Vagina (tissue), 2 donors: ENCODE data around the gene CCDC9B. TPM values are rescaled to one million over a fixed set of nuclear protein-coding genes. Genes with fewer than 3 reads are reported as not detected.

ENCODE experiments used
- DNase-seq, 2 donors: peaks; one replicate each; pipeline ENCODE4 v3.0.0-alpha.2; 2017; ENCODE audit errors: extremely low spot score in 2 of 2
- H3K27ac ChIP-seq: fragments of 200-600 bp; sonication (generic); one replicate; pipeline ENCODE4 v1.5.1; 2019
- H3K27me3 ChIP-seq: fragments of 200-600 bp; sonication (generic); one replicate; pipeline ENCODE4 v1.5.1; 2019
- H3K36me3 ChIP-seq, 2 donors: fragments of 200-600 bp; sonication (generic); one replicate each; pipeline ENCODE4 v1.5.1; 2017 to 2019
- H3K4me1 ChIP-seq: fragments of 200-600 bp; sonication (generic); one replicate; pipeline ENCODE4 v1.5.1; 2019
- H3K4me3 ChIP-seq, 2 donors: fragments of 200-600 bp; sonication (generic); 1 replicate in 1 of 2; 2 replicates in 1 of 2; pipeline ENCODE4 v1.5.1; 2016 to 2019
- H3K9me3 ChIP-seq: fragments of 200-600 bp; sonication (generic); one replicate; pipeline ENCODE4 v1.5.1; 2019
- CTCF ChIP-seq, 3 experiments: fragments of 450-650 bp in 2 of 3; fragments of 200-600 bp in 1 of 3; sonication (generic) in 1 of 3; IDR thresholded peaks; one replicate each; pipeline ENCODE4 v1.5.1; 2017 to 2019; ENCODE audit warnings: antibody characterized with exemption in 3 of 3, mild to moderate bottlenecking in 2 of 3, moderate library complexity in 2 of 3
- POLR2A ChIP-seq, 2 donors: fragments of 450-650 bp; IDR thresholded peaks; one replicate each; pipeline ENCODE4 v1.6.1; 2017; ENCODE audit warnings: antibody characterized with exemption in 2 of 2, mild to moderate bottlenecking in 2 of 2, moderate library complexity in 2 of 2
- POLR2AphosphoS5 ChIP-seq, 2 donors: sonication (generic); formaldehyde crosslinking; IDR thresholded peaks; one replicate each; pipeline ENCODE4 v1.9.0; 2017; ENCODE audit warnings: antibody characterized with exemption in 2 of 2, mild to moderate bottlenecking in 2 of 2, low read depth in 1 of 2; ENCODE audit not compliant: insufficient read depth in 1 of 2
- intact Hi-C: fragments of 100-400 bp; cut with DNase I; formaldehyde crosslinking; loops from one replicate; pipeline ENCODE4 v1.15.1; 2023
- total RNA-seq: library from RNA; depleted of rRNA; stranded (reverse); fragments of >200 nt; gene quantifications from one replicate; pipeline ENCODE4 v1.2.3, GENCODE V29; 2016

The CCDC9B gene
- total RNA-seq, 1 donor from 2014 or later, result 16.0 TPM

GRCh38 chr15:40368719-40369473, 28.2 kb upstream of the CCDC9B start:
- no peak for DNase-seq
- no peak for TF ChIP-seq CTCF (IDR thresholded peaks at IDR 0.05)
- no peak for TF ChIP-seq POLR2AphosphoS5 (IDR thresholded peaks at IDR 0.05; ENCODE audit: insufficient read depth in 1 of 2, low read depth in 1 of 2)
- no peak for TF ChIP-seq POLR2A (IDR thresholded peaks at IDR 0.05)
- Histone ChIP-seq H3K27me3 (no peaks in the 10 kb centered on the region), H3K9me3 (no peaks in the 10 kb centered on the region), H3K4me3 (peak overlapping the region in 1 of 2 donors; percentile 56), H3K27ac (no peak overlapping the region), H3K36me3 (no peaks in the 10 kb centered on the region), H3K4me1 (peaks cover 14% of the 10 kb centered on the region)
- intact Hi-C loops, result no loop called here

DNA sequence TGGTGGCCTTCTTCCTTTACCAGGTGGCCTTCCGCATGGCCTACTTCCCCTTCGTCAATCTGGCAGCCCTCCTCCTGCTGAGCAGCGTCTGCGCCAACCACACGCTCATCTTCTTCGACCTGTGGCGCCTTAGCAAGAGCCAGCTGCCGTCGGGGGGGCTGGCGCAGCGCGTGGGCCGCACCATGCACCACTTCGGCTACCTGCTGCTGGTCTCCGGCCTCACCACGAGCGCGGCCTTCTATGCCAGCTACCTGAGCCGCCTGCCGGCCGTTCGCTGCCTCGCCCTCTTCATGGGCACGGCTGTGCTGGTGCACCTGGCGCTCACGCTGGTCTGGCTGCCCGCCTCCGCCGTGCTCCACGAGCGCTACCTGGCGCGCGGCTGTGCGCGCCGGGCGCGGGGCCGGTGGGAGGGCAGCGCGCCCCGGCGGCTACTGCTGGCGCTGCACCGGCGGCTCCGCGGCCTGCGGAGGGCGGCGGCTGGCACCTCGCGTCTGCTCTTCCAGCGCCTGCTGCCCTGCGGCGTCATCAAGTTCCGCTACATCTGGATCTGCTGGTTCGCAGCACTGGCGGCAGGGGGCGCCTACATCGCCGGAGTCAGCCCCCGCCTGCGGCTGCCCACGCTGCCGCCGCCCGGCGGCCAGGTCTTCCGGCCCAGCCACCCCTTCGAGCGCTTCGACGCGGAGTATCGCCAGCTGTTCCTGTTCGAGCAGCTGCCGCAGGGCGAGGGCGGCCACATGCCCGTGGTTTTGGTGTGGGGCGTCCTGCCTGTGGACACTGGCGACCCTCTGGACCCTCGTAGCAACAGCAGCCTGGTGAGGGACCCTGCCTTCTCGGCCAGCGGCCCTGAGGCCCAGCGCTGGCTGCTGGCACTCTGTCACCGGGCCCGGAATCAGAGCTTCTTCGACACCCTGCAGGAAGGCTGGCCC, 27.2 kb upstream of the CCDC9B start:
- intact Hi-C loops, result no loop called here
- Histone ChIP-seq H3K9me3 (no peaks in the 10 kb centered on the region), H3K4me1 (peaks cover 14% of the 10 kb centered on the region), H3K27ac (no peak overlapping the region), H3K36me3 (no peaks in the 10 kb centered on the region), H3K27me3 (no peaks in the 10 kb centered on the region), H3K4me3 (peak overlapping the region; percentile 34 to 56)
- DNase-seq, result no peak
- TF ChIP-seq POLR2AphosphoS5 (IDR thresholded peaks at IDR 0.05; ENCODE audit: insufficient read depth in 1 of 2, low read depth in 1 of 2) (peak in 1 of 2 donors; percentile 31), CTCF (IDR thresholded peaks at IDR 0.05) (peak; percentile 52 to 81 (median 54)), POLR2A (IDR thresholded peaks at IDR 0.05) (no peak)

DNA sequence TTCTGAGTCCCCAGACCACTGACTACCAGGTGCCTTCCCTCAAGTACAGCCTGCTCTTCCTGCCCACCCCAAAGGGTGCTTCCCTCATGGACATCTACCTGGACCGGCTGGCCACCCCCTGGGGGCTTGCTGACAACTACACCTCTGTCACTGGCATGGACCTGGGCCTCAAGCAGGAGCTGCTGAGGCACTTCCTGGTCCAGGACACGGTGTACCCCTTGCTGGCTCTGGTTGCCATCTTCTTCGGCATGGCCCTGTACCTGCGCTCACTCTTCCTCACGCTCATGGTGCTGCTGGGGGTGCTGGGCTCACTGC, 26.6 kb upstream of the CCDC9B start:
- intact Hi-C loops, result no loop called here
- H3K4me3 ChIP-seq, result peak overlapping the region; percentile 34 to 56
- DNase-seq, result no peak

GRCh38 chr15:40366457-40367370, 26.0 kb upstream of the CCDC9B start:
- no peak overlapping the region for H3K27ac ChIP-seq
- H3K9me3 ChIP-seq, result no peaks in the 10 kb centered on the region
- DNase-seq, result no peak
- H3K4me3 ChIP-seq, result no peak overlapping the region
- intact Hi-C loops, result no loop called here
- H3K36me3 ChIP-seq, result no peaks in the 10 kb centered on the region
- TF ChIP-seq POLR2A (IDR thresholded peaks at IDR 0.05) (no peak), CTCF (IDR thresholded peaks at IDR 0.05) (no peak), POLR2AphosphoS5 (IDR thresholded peaks at IDR 0.05; ENCODE audit: insufficient read depth in 1 of 2, low read depth in 1 of 2) (no peak)
- peaks cover 14% of the 10 kb centered on the region for H3K4me1 ChIP-seq
- H3K27me3 ChIP-seq, result no peaks in the 10 kb centered on the region

More for the DNA sequence above, 26.6 kb upstream of the CCDC9B start:
- Histone ChIP-seq H3K27me3 (no peaks in the 10 kb centered on the region), H3K9me3 (no peaks in the 10 kb centered on the region), H3K4me1 (peaks cover 14% of the 10 kb centered on the region), H3K27ac (no peak overlapping the region), H3K36me3 (no peaks in the 10 kb centered on the region)
- no peak for TF ChIP-seq CTCF (IDR thresholded peaks at IDR 0.05)
- TF ChIP-seq POLR2A (IDR thresholded peaks at IDR 0.05), result no peak
